HEK293 (cell line): Measurements from ENCODE around the gene GPM6B.
"Not testable (repeated sequence)": the region's sequence is repeated elsewhere in the genome, so short reads cannot be mapped to it uniquely, and the experiment has no call there.

Source experiments
- CTCF ChIP-seq: fragments of 450-650 bp; formaldehyde crosslinking; IDR thresholded peaks from 2 replicates; pipeline ENCODE4 v1.5.1; 2016; ENCODE audit warnings: missing biosample characterization, missing genetic modification characterization
- PRDM1 ChIP-seq: fragments of 450-650 bp; formaldehyde crosslinking; IDR thresholded peaks from 2 replicates; pipeline ENCODE4; 2016; ENCODE audit warnings: missing biosample characterization, missing genetic modification characterization
- REST ChIP-seq: fragments of 450-650 bp; formaldehyde crosslinking; IDR thresholded peaks from 2 replicates; pipeline ENCODE4 v1.5.1; 2016; ENCODE audit warnings: missing biosample characterization, missing genetic modification characterization
- ZNF558 ChIP-seq: fragments of 450-650 bp; formaldehyde crosslinking; IDR thresholded peaks from 2 replicates; pipeline ENCODE4 v1.5.1; 2016; ENCODE audit warnings: missing biosample characterization, missing genetic modification characterization
- ZNF747 ChIP-seq: fragments of 450-650 bp; formaldehyde crosslinking; IDR thresholded peaks from 2 replicates; pipeline ENCODE4 v1.5.1; 2016; ENCODE audit warnings: missing biosample characterization, missing genetic modification characterization
- ZNF792 ChIP-seq: fragments of 450-650 bp; formaldehyde crosslinking; IDR thresholded peaks from 2 replicates; pipeline ENCODE4 v1.5.1; 2016; ENCODE audit warnings: missing biosample characterization, missing genetic modification characterization
- TF ChIP-seq, protein P1 (sequence below): fragments of 450-650 bp; formaldehyde crosslinking; IDR thresholded peaks from 2 replicates; pipeline ENCODE4 v1.5.1; 2017; ENCODE audit warnings: missing biosample characterization, missing genetic modification characterization

DNA sequence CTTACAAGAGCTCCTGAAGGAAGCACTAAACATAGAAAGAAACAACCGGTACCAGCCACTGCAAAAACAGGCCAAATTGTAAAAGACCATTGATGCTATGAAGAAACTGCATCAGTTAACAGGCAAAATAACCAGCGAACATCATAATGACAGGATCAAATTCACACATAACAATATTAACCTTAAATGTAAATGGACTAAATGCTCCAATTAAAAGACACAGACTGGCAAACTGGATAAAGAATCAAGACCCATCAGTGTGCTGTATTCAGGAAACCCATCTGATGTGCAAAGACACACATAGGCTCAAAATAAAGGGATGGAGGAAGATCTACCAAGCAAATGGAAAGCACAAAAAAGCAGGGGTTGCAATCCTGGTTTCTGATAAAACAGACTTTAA, 90.3 kb downstream of the GPM6B start:
- not testable (repeated sequence) for TF ChIP-seq REST (tag by site-specific recombination); ZNF792 (tag by site-specific recombination); CTCF (tag by site-specific recombination); ZNF558; PRDM1 (tag by site-specific recombination); ZNF747 (tag by site-specific recombination)
- TF ChIP-seq, protein P1, sequence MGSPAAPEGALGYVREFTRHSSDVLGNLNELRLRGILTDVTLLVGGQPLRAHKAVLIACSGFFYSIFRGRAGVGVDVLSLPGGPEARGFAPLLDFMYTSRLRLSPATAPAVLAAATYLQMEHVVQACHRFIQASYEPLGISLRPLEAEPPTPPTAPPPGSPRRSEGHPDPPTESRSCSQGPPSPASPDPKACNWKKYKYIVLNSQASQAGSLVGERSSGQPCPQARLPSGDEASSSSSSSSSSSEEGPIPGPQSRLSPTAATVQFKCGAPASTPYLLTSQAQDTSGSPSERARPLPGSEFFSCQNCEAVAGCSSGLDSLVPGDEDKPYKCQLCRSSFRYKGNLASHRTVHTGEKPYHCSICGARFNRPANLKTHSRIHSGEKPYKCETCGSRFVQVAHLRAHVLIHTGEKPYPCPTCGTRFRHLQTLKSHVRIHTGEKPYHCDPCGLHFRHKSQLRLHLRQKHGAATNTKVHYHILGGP (tag by site-specific recombination) = not testable (repeated sequence)
